ENCODE results near the gene ARHGAP23. TPM values are rescaled to one million over a fixed set of nuclear protein-coding genes. Genes with fewer than 3 reads are reported as not detected.
"Not testable (repeated sequence)": the region's sequence is repeated elsewhere in the genome, so short reads cannot be mapped to it uniquely, and the experiment has no call there.

The ARHGAP23 gene
- total RNA-seq, 1 experiment from 2014 or later: 83.5 TPM

- intact Hi-C loops (cut with micrococcal nuclease; ENCODE audit: unreplicated experiment): no loop called here
- ChIA-PET POLR2A (no interaction called here), CTCF (interaction anchor here (1.2 kb wide), 1 partner anchor 43 kb away, joined by 3 read pairs; no protein-coding TSS in a partner anchor)
- TSS peak; percentile 19 for BruUV-seq (replicated peaks)
- Mint-ChIP-seq H3K36me3 (ENCODE audit: insufficient read depth, unreplicated experiment) (peaks cover 28% of the 10 kb centered on the region), H3K4me3 (ENCODE audit: unreplicated experiment) (no peak overlapping the region), H3K4me1 (ENCODE audit: low read depth, unreplicated experiment) (peaks cover 18% of the 10 kb centered on the region), H3K27ac (ENCODE audit: unreplicated experiment) (no peak overlapping the region), H3K27me3 (ENCODE audit: insufficient read depth, unreplicated experiment) (no peaks in the 10 kb centered on the region), H3K9me3 (ENCODE audit: unreplicated experiment) (no peaks in the 10 kb centered on the region)
- Histone ChIP-seq H3K9me3 (no peaks in the 10 kb centered on the region), H3K27me3 (replicated peaks; ENCODE audit: control insufficient read depth, insufficient read depth, low read length) (no peaks in the 10 kb centered on the region), H3K36me3 (ENCODE audit: control insufficient read depth, insufficient read depth, low read length) (no peaks in the 10 kb centered on the region; the same call in 1 of the 2 replicates), H3K4me3 (ENCODE audit: low read depth, low read length) (no peak overlapping the region), H3K4me1 (no peaks in the 10 kb centered on the region)
- no peak for DNase-seq
- no peak for TF ChIP-seq CTCF (IDR thresholded peaks at IDR 0.05; ENCODE audit: insufficient read depth in 1 of 2, low read depth in 1 of 2, low read length in 1 of 2, severe bottlenecking in 1 of 2, unreplicated experiment in 1 of 2)
Observed at GRCh38 chr17:38466346-38467315, 38.4 kb downstream of the ARHGAP23 start.

- Histone ChIP-seq H3K36me3 (ENCODE audit: control insufficient read depth, insufficient read depth, low read length) (no peaks in the 10 kb centered on the region; the same call in 1 of the 2 replicates), H3K9me3 (no peaks in the 10 kb centered on the region), H3K4me1 (no peaks in the 10 kb centered on the region), H3K27me3 (replicated peaks; ENCODE audit: control insufficient read depth, insufficient read depth, low read length) (no peaks in the 10 kb centered on the region), H3K4me3 (ENCODE audit: low read depth, low read length) (no peak overlapping the region)
- peaks cover 19% of the 10 kb centered on the region for H3K4me1 Mint-ChIP-seq (ENCODE audit: low read depth, unreplicated experiment)
- H3K9me3 Mint-ChIP-seq (ENCODE audit: unreplicated experiment): no peaks in the 10 kb centered on the region
- ChIA-PET POLR2A (no interaction called here), CTCF (no interaction called here)
- H3K27ac Mint-ChIP-seq (ENCODE audit: unreplicated experiment): no peak overlapping the region
- no peak overlapping the region for H3K4me3 Mint-ChIP-seq (ENCODE audit: unreplicated experiment)
- H3K27me3 Mint-ChIP-seq (ENCODE audit: insufficient read depth, unreplicated experiment): no peaks in the 10 kb centered on the region
- DNase-seq: no peak
- no TSS peak for BruUV-seq (replicated peaks)
- intact Hi-C loops (cut with micrococcal nuclease; ENCODE audit: unreplicated experiment): no loop called here
- no peak for TF ChIP-seq CTCF (IDR thresholded peaks at IDR 0.05; ENCODE audit: insufficient read depth in 1 of 2, low read depth in 1 of 2, low read length in 1 of 2, severe bottlenecking in 1 of 2, unreplicated experiment in 1 of 2)
- H3K36me3 Mint-ChIP-seq (ENCODE audit: insufficient read depth, unreplicated experiment): peaks cover 32% of the 10 kb centered on the region
Observed at GRCh38 chr17:38467491-38467890, 39.2 kb downstream of the ARHGAP23 start.

GRCh38 chr17:38469875-38470274 lies 41.6 kb downstream of the ARHGAP23 start:
- no peak overlapping the region for H3K4me3 ChIP-seq (ENCODE audit: low read depth, low read length)
- no peaks in the 10 kb centered on the region for H3K4me1 ChIP-seq
- TF ChIP-seq CTCF (IDR thresholded peaks at IDR 0.05; ENCODE audit: insufficient read depth in 1 of 2, low read depth in 1 of 2, low read length in 1 of 2, severe bottlenecking in 1 of 2, unreplicated experiment in 1 of 2): no peak
- intact Hi-C loops (cut with micrococcal nuclease; ENCODE audit: unreplicated experiment): no loop called here
- no peaks in the 10 kb centered on the region; the same call in 1 of the 2 replicates for H3K36me3 ChIP-seq (ENCODE audit: control insufficient read depth, insufficient read depth, low read length)
- ChIA-PET POLR2A (no interaction called here), CTCF (no interaction called here)
- H3K9me3 ChIP-seq: no peaks in the 10 kb centered on the region
- peaks cover 26% of the 10 kb centered on the region for H3K4me1 Mint-ChIP-seq (ENCODE audit: low read depth, unreplicated experiment)
- H3K36me3 Mint-ChIP-seq (ENCODE audit: insufficient read depth, unreplicated experiment): peaks cover 29% of the 10 kb centered on the region
- H3K27me3 ChIP-seq (replicated peaks; ENCODE audit: control insufficient read depth, insufficient read depth, low read length): no peaks in the 10 kb centered on the region
- H3K27me3 Mint-ChIP-seq (ENCODE audit: insufficient read depth, unreplicated experiment): no peaks in the 10 kb centered on the region
- peak overlapping the region; percentile 19 for H3K27ac Mint-ChIP-seq (ENCODE audit: unreplicated experiment)
- no peak overlapping the region for H3K4me3 Mint-ChIP-seq (ENCODE audit: unreplicated experiment)
- no peaks in the 10 kb centered on the region for H3K9me3 Mint-ChIP-seq (ENCODE audit: unreplicated experiment)
- no peak for DNase-seq
- BruUV-seq (replicated peaks): no TSS peak

- DNase-seq; H3K27ac Mint-ChIP-seq (ENCODE audit: unreplicated experiment); intact Hi-C loops (cut with micrococcal nuclease; ENCODE audit: unreplicated experiment): not testable (repeated sequence)
Observed at GRCh38 chr17:38471253-38471652, 43.0 kb downstream of the ARHGAP23 start.

More at GRCh38 chr17:38471253-38471652, 43.0 kb downstream of the ARHGAP23 start:
- H3K9me3 Mint-ChIP-seq (ENCODE audit: unreplicated experiment); BruUV-seq (replicated peaks); POLR2A ChIA-PET; H3K4me1 ChIP-seq; H3K9me3 ChIP-seq; H3K4me3 Mint-ChIP-seq (ENCODE audit: unreplicated experiment); H3K27me3 Mint-ChIP-seq (ENCODE audit: insufficient read depth, unreplicated experiment); H3K36me3 ChIP-seq (ENCODE audit: control insufficient read depth, insufficient read depth, low read length); H3K27me3 ChIP-seq (replicated peaks; ENCODE audit: control insufficient read depth, insufficient read depth, low read length); H3K4me3 ChIP-seq (ENCODE audit: low read depth, low read length): not testable (repeated sequence)
- Mint-ChIP-seq H3K36me3 (ENCODE audit: insufficient read depth, unreplicated experiment) (peaks cover 39% of the 10 kb centered on the region), H3K4me1 (ENCODE audit: low read depth, unreplicated experiment) (peaks cover 35% of the 10 kb centered on the region)
- CTCF ChIA-PET: interaction anchor here (0.8 kb wide), 1 partner anchor 20 kb away, joined by 4 read pairs; no protein-coding TSS in a partner anchor
